GM08714 (cell line): ENCODE data around the gene STK32C.
"Not testable (repeated sequence)": the region's sequence is repeated elsewhere in the genome, so short reads cannot be mapped to it uniquely, and the experiment has no call there.

ENCODE experiments used
- H3K4me3 ChIP-seq: fragments of 200-500 bp; sonication (Bioruptor generic); 2 replicates; pipeline ENCODE4 v1.5.1; 2014; ENCODE audit warnings: mild to moderate bottlenecking, low read length, inconsistent platforms
- ZNF274 ChIP-seq: IDR thresholded peaks from 2 replicates; pipeline ENCODE4 v1.6.1; 2012; ENCODE audit warnings: mild to moderate bottlenecking, low read depth, low read length

Gene STK32C

DNA sequence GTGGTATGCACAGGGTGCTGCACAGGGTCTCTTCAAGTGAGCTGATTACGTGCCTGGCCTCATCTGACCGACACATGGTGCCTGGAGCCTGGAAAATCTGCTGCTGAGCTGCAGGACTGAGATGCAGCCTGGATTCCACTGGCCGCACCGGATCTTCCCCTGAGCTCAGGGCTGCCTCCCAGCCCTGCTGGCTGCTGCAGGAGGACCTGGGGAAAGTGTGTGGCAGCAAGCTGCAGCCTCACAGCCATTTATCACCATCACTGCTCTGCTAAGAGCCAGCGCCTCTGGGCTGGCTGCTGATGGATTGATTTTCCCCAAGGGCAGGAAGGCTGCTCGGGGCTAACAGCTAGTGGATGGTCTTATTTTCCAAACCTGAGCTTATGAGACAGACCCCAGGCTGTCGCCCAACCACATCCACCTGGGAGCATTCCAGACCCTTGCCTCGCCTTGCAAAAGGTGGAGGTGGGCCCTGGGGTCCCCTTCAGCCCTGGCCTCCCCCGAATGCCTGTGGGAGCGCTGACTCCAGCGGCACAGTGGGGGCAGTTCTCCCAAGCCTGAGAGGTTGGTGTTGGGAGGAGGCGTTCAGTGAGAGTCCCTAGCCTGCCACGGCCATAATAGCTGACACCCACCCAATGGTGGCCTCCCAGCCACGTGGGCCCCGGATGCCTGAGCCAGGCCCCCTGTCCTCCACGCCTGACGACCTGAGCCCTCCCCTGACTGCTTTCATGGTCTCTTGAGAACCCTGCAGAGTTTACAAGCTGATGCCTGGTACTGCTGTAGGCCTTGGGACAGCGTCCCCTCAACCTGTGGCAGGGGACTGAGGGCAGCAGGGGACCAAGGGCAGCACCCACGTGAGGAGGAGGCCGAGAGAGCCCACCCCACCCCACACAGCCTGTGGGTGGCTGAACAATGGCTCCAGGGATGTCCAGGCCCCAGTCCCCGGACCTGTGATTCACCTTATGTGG, 38.2 kb downstream of the STK32C start:
- H3K4me3 ChIP-seq: no peak overlapping the region
- no peak for TF ChIP-seq ZNF274

DNA sequence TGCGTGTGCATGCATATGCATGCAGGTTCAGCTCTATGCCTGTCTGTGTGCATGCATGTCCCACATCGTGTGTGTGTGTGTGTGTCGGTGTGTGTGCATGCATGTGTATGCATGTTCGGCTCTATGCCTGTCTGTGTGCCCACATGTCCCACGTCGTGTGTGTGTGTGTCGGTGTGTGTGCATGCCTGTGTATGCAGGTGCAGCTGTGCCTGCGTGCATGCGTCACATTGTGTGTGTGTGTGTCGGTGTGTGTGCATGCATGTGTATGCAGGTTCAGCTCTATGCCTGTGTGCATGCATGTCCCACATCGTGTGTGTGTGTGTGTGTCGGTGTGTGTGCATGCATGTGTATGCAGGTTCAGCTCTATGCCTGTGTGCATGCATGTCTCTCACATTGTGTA, 39.8 kb downstream of the STK32C start:
- not testable (repeated sequence) for H3K4me3 ChIP-seq

DNA sequence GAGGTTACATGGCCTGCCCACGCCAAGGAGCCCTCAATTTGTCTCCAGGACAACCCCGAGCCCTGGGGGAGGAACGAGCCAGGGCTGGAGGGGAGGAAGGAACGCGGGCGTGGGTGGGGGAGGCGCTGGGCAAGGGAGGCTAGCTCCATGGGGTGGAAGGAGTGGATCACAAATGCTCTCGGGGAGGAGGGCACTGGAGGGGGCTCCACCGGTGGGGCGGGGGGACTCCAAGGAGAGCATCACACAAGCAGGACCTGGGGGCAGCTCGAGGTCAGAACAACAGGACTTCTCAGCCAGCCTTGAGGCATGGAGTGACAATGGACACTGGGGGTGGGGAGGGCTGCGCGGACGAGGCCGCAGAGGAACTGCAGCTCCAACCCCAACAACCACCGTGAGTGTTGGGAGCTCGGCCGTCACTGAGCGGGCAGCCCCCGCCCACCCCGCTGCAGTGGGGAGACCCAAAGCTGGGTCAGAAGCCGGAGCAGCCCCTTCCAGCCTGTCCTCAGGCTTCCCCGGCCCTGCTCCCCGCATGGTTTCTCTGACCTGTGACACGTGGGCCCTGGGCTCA, 41.1 kb downstream of the STK32C start:
- TF ChIP-seq ZNF274: no peak
- H3K4me3 ChIP-seq: no peak overlapping the region

DNA sequence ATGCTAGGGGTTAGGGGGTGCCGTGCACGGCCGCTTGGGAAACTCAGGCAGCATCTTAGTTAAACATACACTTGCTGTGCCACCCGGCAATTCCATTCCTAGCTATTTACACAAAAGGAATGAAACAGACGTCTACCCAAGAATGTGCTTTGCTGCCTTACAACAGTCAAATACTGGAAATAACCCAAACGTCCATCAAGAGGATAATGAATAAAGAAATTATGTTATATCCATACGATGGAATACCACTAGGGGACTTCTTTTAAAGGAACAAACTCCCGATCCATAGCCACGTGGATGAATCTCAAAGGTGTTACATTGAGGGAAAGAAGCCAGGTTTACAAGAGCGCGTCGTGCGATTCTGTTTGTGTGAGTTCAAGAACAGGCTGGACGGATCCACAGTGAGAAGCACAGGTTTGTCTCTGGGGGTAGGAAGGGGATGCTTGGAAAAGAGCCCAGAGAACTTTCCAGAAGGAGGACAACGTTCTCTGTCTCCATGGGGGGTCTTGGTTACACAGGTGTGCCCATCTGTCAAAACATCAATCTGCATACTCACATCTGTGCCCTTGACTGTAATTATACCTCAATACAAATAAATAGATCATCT, 41.8 kb downstream of the STK32C start:
- H3K4me3 ChIP-seq: no peak overlapping the region
- TF ChIP-seq ZNF274: no peak

DNA sequence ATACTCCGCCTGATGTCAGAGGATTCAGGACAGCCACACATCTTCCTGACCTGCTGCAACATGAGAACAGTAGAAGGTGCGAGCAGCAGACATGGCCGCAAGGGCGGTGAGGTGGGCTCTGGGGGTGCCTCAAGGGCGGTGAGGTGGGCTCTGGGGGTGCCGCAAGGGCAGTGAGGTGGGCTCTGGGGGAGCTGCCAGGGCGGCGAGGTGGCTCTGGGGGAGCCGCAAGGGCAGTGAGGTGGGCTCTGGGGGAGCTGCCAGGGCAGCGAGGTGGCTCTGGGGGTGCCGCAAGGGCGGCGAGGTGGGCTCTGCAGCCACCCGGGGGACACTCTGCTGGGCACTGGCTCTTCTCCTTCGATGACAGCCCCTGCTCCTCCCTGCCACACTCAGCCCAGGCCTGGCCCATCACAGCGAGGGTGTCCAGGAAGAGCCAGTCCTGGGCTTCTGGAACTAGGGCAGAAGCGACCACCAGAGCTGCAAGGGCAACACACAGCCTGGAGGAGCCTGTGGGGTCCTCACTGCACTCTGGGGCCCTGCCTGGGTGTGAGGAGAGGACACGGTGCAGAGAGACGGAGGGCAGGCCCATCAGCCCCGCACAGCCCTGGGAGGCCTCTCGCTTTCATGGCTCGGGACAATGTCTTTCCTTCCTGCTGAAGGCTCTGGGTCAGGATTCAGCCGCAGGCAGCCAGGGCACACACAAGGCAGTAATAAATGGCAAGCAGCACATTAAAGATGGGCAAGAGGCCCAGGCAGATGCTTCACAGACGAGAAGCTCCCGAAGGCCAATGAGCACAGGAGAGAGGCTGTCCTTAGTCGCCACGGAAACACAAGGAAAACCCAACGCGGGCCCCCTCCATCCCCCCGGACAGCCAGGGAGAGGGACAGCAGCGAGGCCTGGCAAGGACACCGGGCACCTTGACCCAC, 42.5 kb downstream of the STK32C start:
- no peak for TF ChIP-seq ZNF274
- H3K4me3 ChIP-seq: no peak overlapping the region

DNA sequence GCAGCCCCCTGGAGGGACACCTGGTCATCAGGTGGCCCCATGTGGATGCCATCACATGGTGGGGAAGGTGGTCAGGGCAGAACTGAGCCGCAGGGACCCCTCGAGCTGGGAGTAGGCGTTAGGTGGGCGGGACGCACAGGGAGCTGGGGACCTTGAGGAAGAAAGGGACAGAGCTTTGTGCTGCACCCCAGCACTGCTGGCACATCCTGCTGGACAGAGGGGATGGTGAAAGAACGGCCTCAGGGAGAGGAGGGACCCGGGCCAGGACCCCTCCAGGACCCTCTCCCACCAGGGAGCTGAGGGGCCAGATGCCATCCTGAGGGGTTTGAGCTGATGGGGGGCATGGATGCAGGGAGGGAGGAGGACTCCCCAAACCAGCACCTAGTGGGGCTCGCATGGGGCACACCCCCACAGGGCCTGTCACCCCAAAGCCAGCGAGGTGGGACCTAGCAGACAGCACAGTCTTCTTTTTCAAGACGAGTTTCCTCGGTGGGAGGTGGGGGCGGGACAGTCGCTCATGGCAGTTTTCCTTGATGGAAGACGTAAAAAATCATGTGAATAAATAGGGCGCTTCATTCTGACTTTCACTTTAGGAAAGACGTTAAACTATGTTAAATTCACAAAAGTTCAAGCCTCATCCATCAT, 43.3 kb downstream of the STK32C start:
- H3K4me3 ChIP-seq: no peak overlapping the region
- TF ChIP-seq ZNF274: no peak

DNA sequence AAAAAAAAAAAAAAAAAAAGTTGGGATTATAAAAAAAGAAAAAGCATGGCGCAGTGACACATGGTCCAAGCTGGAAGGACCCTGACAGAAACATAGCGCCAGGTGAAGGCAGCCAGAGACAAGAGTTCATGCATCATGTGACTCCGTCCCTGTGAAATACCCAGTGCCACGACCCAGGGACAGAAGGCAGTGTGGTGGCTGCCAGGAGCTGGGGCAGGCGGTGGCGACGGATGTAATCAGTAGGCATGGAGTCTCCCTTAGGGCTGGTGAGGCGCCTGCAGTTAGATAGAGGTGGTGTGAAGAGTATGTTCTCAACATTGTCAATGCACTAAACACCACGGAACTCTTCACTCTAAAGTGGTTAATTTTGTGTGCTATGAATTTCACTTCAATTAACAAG, 43.9 kb downstream of the STK32C start:
- no peak for TF ChIP-seq ZNF274
- no peak overlapping the region for H3K4me3 ChIP-seq

DNA sequence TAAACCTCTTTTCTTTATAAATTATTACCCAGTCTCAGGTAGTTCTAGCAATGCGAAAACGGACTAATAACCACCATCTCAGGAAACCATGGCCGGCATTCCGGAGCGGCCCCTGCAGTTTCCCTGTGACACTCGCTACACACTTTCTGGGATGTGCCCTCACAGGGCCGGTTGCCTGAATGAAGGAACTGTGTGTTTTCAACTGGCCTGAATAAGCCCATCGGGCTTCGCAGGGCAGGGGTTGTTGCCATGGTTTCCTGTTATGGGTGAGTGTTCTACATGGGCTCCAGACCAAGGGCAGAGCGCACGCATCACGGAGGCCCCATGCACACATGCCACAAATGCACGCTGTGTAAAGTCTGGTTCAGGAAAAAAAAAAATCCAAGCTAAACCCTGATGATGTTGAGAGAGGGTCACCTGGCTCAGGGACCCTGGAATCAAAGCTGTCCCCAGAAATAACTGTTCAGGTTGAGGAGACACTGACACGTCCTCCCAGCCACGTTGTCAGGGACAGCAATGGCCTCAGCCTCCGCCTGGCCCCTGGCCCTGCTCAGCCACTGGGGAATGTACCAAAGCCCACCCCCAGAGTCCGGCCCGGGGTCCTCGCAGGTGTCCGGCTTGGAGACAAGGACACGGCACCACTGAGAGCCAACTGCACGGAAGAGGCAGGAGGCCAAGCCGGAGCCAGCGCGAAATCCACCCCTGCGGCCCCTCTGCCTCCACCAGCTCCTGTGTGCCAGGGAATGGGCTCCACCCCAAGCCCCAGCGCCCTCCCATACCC, 47.9 kb downstream of the STK32C start:
- no peak for TF ChIP-seq ZNF274
- no peak overlapping the region for H3K4me3 ChIP-seq

DNA sequence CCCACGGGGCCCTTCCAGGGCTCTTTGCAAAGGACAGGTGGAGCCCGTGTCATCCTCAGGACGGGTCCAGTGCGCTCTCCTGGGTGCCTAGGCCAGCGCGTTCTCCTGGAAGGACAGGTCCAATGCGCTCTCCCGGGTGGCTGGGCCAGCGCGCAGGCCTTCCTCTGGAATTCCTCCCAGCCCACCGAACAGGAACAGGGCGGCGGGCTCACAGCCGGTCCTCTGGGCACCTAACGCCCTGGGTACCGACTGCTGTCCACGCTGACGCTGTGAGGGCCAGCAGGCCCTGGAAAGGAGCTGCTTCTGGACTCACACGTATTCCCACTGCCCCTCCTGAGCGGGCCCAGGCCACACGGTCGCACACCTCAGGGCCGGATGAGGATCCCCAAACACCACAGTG, 49.3 kb downstream of the STK32C start:
- no peak overlapping the region for H3K4me3 ChIP-seq
- TF ChIP-seq ZNF274: no peak

DNA sequence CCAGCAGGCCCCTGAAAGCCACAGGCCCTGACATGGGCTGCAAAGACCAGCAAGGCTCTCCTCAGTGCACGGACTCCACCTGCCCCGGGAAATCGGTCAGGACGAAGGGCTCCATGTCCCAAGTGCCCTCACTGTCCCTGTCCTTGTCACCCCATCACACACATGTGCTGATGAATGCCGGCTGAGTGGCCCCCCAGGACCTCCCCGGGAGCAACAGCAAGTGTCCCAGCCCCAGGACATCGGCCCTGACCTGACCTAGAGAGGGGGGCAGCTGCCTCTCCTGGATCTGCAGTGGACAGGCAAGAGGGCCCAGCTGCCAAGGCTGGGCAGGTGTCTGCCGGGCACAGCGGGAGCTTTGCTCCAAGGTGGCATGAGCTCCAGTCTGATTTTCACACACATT, 49.8 kb downstream of the STK32C start:
- H3K4me3 ChIP-seq: no peak overlapping the region
- TF ChIP-seq ZNF274: no peak

DNA sequence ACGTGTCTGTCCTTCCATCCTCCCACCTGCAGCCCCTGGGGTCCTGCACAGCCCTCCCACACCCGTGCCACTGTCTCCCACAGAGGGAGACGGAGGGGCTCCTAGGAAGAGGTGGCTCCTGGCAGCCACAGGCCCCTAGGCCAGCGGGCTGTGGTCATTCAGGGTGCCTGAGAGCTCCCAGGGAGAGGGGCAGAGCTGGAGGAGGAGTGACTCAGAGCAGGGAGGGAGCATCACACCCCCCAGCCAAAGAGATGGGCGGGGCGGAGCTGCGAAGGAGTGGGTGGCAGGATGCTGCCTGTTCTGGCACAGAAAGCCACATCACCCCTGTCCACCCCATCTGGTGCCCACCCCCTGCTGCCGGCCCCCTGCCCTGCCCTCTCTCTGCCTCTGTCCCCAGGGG, 50.5 kb downstream of the STK32C start:
- H3K4me3 ChIP-seq: no peak overlapping the region
- TF ChIP-seq ZNF274: no peak

DNA sequence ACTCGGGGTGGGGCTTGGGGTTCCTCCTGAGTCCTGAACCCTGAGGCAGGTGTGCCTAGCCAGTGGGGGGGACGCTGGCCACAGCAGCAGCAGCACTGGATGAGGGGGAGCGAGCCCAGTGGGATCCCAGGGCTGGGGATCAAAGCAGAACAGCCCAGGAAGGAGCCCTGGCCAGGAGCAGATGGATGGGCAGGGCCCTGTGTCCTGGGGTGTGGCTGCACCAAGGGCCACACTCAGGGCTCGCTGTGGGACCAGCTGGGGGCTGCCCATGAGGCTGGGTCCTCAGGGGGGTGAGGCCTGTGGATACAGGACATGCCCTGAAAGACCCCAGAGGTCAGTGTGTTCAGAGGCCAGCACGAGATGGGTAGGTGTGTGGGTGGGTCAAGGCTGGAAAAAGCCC, 50.9 kb downstream of the STK32C start:
- H3K4me3 ChIP-seq: no peak overlapping the region
- no peak for TF ChIP-seq ZNF274
